OCI-LY1 (cell line): ENCODE data around the gene SERPINI1.

Experiments
- H2AFZ ChIP-seq: fragments of 200-600 bp; sonication (generic), shearing (Covaris generic); 2 replicates; pipeline ENCODE4 v1.6.0; 2014; ENCODE audit warnings: antibody characterized with exemption, mild to moderate bottlenecking, low read length
- H3F3A ChIP-seq: fragments of 200-600 bp; sonication (generic), shearing (Covaris generic); 2 replicates; pipeline ENCODE4 v1.6.0; 2014; ENCODE audit warnings: mild to moderate bottlenecking, antibody characterized with exemption, low read length, moderate library complexity; ENCODE audit not compliant: insufficient read depth
- H3K27ac ChIP-seq: fragments of 200-600 bp; sonication (generic); 2 replicates; pipeline ENCODE4 v1.5.1; 2014; ENCODE audit warnings: low read length, mixed run types, mild to moderate bottlenecking, low read depth; ENCODE audit not compliant: poor library complexity, severe bottlenecking
- H3K27me3 ChIP-seq: fragments of 200-600 bp; sonication (generic); 2 replicates; pipeline ENCODE4 v1.6.0; 2014; ENCODE audit warnings: antibody characterized with exemption, mild to moderate bottlenecking, low read length, moderate library complexity; ENCODE audit not compliant: insufficient read depth
- H3K36me3 ChIP-seq: fragments of 200-600 bp; sonication (generic); 2 replicates; pipeline ENCODE4 v1.6.1; 2014; ENCODE audit warnings: mild to moderate bottlenecking, antibody characterized with exemption, low read length, moderate library complexity, mixed read lengths; ENCODE audit not compliant: insufficient read depth
- H3K4me1 ChIP-seq: fragments of 200-600 bp; sonication (generic); 2 replicates; pipeline ENCODE4 v1.5.1; 2014; ENCODE audit warnings: mild to moderate bottlenecking, low read length, moderate library complexity; ENCODE audit not compliant: insufficient read depth, severe bottlenecking
- H3K4me2 ChIP-seq: fragments of 200-600 bp; sonication (generic), shearing (Covaris generic); 2 replicates; pipeline ENCODE4 v1.6.1; 2014; ENCODE audit warnings: low read length
- H3K4me3 ChIP-seq: fragments of 200-600 bp; sonication (generic); 2 replicates; pipeline ENCODE4 v1.5.1; 2014; ENCODE audit warnings: low read length, low read depth, mild to moderate bottlenecking, mixed read lengths; ENCODE audit not compliant: poor library complexity, severe bottlenecking
- H3K79me2 ChIP-seq: fragments of 200-600 bp; shearing (Covaris generic); 2 replicates; pipeline ENCODE4 v1.6.1; 2016; ENCODE audit warnings: mixed run types, low read length, mixed read lengths; ENCODE audit not compliant: insufficient read depth
- H3K9ac ChIP-seq: fragments of 200-600 bp; sonication (generic), shearing (Covaris generic); 2 replicates; pipeline ENCODE4 v1.6.1; 2014; ENCODE audit warnings: mild to moderate bottlenecking, low read length, mixed read lengths
- H3K9me2 ChIP-seq: fragments of 200-600 bp; sonication (generic), shearing (Covaris generic); 2 replicates; pipeline ENCODE4 v1.6.1; 2014; ENCODE audit warnings: low read depth, mild to moderate bottlenecking, low read length, mixed read lengths
- H3K9me3 ChIP-seq: fragments of 200-600 bp; shearing (Covaris generic); 2 replicates; pipeline ENCODE4 v1.6.1; 2014; ENCODE audit warnings: low read length, mixed read lengths
- H4K20me1 ChIP-seq: fragments of 200-600 bp; sonication (generic), shearing (Covaris generic); 2 replicates; pipeline ENCODE4 v1.6.0; 2016; ENCODE audit warnings: mild to moderate bottlenecking, low read length; ENCODE audit not compliant: insufficient read depth
- EZH2 ChIP-seq: fragments of 200-600 bp; sonication (generic), shearing (Covaris generic); IDR thresholded peaks from 2 replicates; pipeline ENCODE4 v1.8.0; 2017; ENCODE audit warnings: borderline replicate concordance, mixed run types, mild to moderate bottlenecking, antibody characterized with exemption, low read length, moderate library complexity, mixed read lengths
- TF ChIP-seq, protein P1 (sequence below): fragments of 200-600 bp; sonication (generic), shearing (Covaris generic); IDR thresholded peaks from 2 replicates; pipeline ENCODE4 v1.5.1; 2017; ENCODE audit warnings: mild to moderate bottlenecking, antibody characterized with exemption, low read length, moderate library complexity, mixed read lengths

Gene SERPINI1

DNA sequence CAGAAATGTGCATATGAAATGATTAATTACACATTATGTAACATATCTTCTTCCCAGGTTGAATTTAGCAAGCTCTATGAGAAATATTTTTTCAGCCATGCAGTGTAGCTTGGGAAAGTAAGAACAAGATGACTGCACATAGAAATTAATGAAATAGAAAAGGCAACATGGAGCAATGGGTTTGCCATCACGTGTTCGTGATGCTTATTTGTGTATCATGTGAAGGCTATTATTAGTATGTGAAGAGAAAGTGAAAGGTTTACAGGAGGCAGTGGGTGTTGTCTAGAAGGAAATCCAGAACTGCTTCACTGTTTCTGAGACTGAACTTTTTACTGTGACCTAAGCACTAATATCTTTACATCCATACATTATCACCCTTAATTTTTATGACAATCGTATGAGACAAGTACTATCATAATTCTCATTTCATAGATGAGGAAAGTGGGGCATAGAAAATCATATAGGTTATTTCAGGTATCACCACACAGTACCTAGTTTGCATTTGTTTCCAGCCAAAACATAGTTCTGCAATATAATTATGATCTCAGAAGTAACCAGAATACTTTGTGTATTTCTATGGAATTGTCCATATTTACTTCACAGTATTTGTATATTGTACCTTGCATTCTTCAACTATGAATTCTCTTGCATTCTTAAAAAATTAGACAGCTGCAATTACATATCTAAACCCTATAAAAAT, 14.9 kb downstream of the SERPINI1 start:
- Histone ChIP-seq H3K9me3 (peaks cover 12% of the 10 kb centered on the region; the same call in 1 of the 2 replicates), H3K4me2 (peak overlapping the region; percentile 60), H4K20me1 (no peaks in the 10 kb centered on the region), H3K9ac (peak overlapping the region; percentile 4; the same call in 1 of the 2 replicates), H3K9me2 (no peaks in the 10 kb centered on the region), H3K79me2 (no peaks in the 10 kb centered on the region), H3K4me1 (peaks cover 56% of the 10 kb centered on the region), H3K36me3 (peaks cover 14% of the 10 kb centered on the region; the same call in 1 of the 2 replicates), H3K27me3 (no peaks in the 10 kb centered on the region), H3K4me3 (peak overlapping the region; percentile 1), H3K27ac (peak overlapping the region; percentile 61), H3F3A (no peaks in the 10 kb centered on the region; the same call in 1 of the 2 replicates), H2AFZ (no peak overlapping the region)
- no peak for TF ChIP-seq EZH2
- TF ChIP-seq, protein P1, sequence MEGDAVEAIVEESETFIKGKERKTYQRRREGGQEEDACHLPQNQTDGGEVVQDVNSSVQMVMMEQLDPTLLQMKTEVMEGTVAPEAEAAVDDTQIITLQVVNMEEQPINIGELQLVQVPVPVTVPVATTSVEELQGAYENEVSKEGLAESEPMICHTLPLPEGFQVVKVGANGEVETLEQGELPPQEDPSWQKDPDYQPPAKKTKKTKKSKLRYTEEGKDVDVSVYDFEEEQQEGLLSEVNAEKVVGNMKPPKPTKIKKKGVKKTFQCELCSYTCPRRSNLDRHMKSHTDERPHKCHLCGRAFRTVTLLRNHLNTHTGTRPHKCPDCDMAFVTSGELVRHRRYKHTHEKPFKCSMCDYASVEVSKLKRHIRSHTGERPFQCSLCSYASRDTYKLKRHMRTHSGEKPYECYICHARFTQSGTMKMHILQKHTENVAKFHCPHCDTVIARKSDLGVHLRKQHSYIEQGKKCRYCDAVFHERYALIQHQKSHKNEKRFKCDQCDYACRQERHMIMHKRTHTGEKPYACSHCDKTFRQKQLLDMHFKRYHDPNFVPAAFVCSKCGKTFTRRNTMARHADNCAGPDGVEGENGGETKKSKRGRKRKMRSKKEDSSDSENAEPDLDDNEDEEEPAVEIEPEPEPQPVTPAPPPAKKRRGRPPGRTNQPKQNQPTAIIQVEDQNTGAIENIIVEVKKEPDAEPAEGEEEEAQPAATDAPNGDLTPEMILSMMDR, result no peak

DNA sequence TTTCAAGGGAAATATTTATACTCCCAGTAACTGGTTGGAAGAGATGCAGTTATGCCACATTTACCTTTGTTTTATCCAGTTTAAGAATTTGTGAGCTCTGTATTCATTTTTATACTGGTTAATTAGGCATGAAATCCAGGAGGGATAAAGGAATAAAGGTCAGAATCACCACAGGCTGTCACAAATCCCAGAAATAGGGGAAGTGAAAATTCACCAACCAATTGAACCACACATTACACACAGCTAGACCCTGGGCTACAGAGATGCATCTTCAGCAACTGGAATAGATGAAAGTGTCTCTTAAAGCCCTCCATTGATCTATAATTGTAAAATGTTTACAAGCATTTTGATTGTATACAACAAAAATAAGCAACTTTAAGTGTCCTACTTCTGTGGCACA, 18.5 kb downstream of the SERPINI1 start:
- peaks cover 14% of the 10 kb centered on the region; the same call in 1 of the 2 replicates for H3K9me3 ChIP-seq
- no peak overlapping the region for H3K4me2 ChIP-seq
- TF ChIP-seq EZH2, result no peak
- TF ChIP-seq, protein P1, result no peak
- no peak overlapping the region for H2AFZ ChIP-seq
- H3K9me2 ChIP-seq, result no peaks in the 10 kb centered on the region
- no peaks in the 10 kb centered on the region for H3F3A ChIP-seq
- no peak overlapping the region for H3K4me3 ChIP-seq
- no peak overlapping the region for H3K9ac ChIP-seq
- no peaks in the 10 kb centered on the region for H3K36me3 ChIP-seq
- H3K4me1 ChIP-seq, result peaks cover 46% of the 10 kb centered on the region
- H4K20me1 ChIP-seq, result no peaks in the 10 kb centered on the region
- H3K27ac ChIP-seq, result peak overlapping the region; percentile 15
- no peaks in the 10 kb centered on the region for H3K27me3 ChIP-seq
- no peaks in the 10 kb centered on the region for H3K79me2 ChIP-seq

DNA sequence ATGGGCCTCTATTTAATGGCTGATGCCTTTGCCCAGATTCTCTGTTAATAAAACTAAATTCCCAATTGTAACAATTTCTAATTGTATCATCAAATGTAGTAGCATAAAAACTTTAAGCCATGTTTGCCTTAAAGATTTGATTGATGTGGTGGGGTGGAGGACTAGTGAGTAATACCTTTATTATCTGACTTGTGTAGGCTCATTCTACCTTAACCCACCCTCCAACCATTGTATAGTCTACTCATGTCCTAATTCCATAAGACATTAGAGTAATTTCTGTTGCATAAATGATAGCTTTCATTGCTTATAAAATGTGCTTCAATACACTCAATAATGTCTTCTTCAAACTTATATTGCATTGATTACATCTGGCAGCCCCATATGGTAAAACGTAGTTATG, 25.8 kb downstream of the SERPINI1 start:
- Histone ChIP-seq H3K9me3 (peaks cover 11% of the 10 kb centered on the region), H3K79me2 (no peaks in the 10 kb centered on the region), H3K9ac (no peak overlapping the region), H2AFZ (no peak overlapping the region), H4K20me1 (no peaks in the 10 kb centered on the region), H3K27me3 (no peaks in the 10 kb centered on the region), H3K27ac (no peak overlapping the region), H3K9me2 (no peaks in the 10 kb centered on the region), H3K4me1 (peaks cover 5% of the 10 kb centered on the region), H3F3A (no peaks in the 10 kb centered on the region), H3K4me3 (no peak overlapping the region), H3K36me3 (no peaks in the 10 kb centered on the region), H3K4me2 (no peak overlapping the region)
- TF ChIP-seq, protein P1, result no peak
- no peak for TF ChIP-seq EZH2
